Measurements from ENCODE around the gene CLCNKB. TPM values are rescaled to one million over a fixed set of nuclear protein-coding genes. Genes with fewer than 3 reads are reported as not detected.

CLCNKB gene
- total and polyA plus RNA-seq, 5 experiments from 2014 or later: not detected

- Mint-ChIP-seq H3K27ac (no peak overlapping the region), H3K27me3 (peaks cover 0 to 8% (median 0%) of the 10 kb centered on the region in 5 donors), H3K9me3 (no peaks in the 10 kb centered on the region), H3K36me3 (no peaks in the 10 kb centered on the region), H3K4me3 (no peak overlapping the region), H3K4me1 (peaks cover 0 to 16% (median 4%) of the 10 kb centered on the region in 4 donors)
- ATAC-seq: peak; percentile 67 to 72
- DNase-seq: peak; percentile 54 to 86 (median 66)
- POLR2A ChIA-PET: no interaction called here
These were observed 34.5 kb upstream of the CLCNKB start for GRCh38 chr1:16009030-16009460.

- H3K27me3 Mint-ChIP-seq: peaks cover 0 to 8% (median 0%) of the 10 kb centered on the region in 5 donors
- H3K4me3 Mint-ChIP-seq: no peak overlapping the region
- no peak overlapping the region for H3K27ac Mint-ChIP-seq
- peaks cover 0 to 20% (median 4%) of the 10 kb centered on the region in 4 donors for H3K4me1 Mint-ChIP-seq
- POLR2A ChIA-PET: no interaction called here
- no peaks in the 10 kb centered on the region for H3K9me3 Mint-ChIP-seq
- ATAC-seq (no peak), DNase-seq (no peak)
- no peaks in the 10 kb centered on the region for H3K36me3 Mint-ChIP-seq
These were observed 33.9 kb upstream of the CLCNKB start for GRCh38 chr1:16009678-16010077.

GRCh38 chr1:16010837-16011236, 32.7 kb upstream of the CLCNKB start:
- peaks cover 0 to 23% (median 6%) of the 10 kb centered on the region in 4 donors for H3K4me1 Mint-ChIP-seq
- H3K4me3 Mint-ChIP-seq: peak overlapping the region in 1 of 10 donors; percentile 5
- ATAC-seq (no peak), DNase-seq (no peak)
- POLR2A ChIA-PET: no interaction called here
- no peaks in the 10 kb centered on the region for H3K36me3 Mint-ChIP-seq
- no peaks in the 10 kb centered on the region for H3K9me3 Mint-ChIP-seq
- peaks cover 0 to 8% (median 0%) of the 10 kb centered on the region in 5 donors for H3K27me3 Mint-ChIP-seq
- H3K27ac Mint-ChIP-seq: no peak overlapping the region

GRCh38 chr1:16011936-16012589, 31.5 kb upstream of the CLCNKB start:
- POLR2A ChIA-PET: interaction anchor here (0.6 kb wide), 1 partner anchor 66 kb away, joined by 7 read pairs; no protein-coding TSS in a partner anchor
- DNase-seq: no peak
- peak overlapping the region in 8 of 10 donors; percentile 10 to 56 (median 38) for H3K4me3 Mint-ChIP-seq

GRCh38 chr1:16012590-16013219, 30.9 kb upstream of the CLCNKB start:
- Mint-ChIP-seq H3K4me3 (peak overlapping the region in 9 of 10 donors; percentile 10 to 56 (median 33)), H3K4me1 (peaks cover 0 to 14% (median 6%) of the 10 kb centered on the region in 4 donors), H3K27ac (no peak overlapping the region), H3K9me3 (no peaks in the 10 kb centered on the region), H3K36me3 (no peaks in the 10 kb centered on the region), H3K27me3 (peaks cover 0 to 8% (median 0%) of the 10 kb centered on the region in 5 donors)
- POLR2A ChIA-PET: no interaction called here
- ATAC-seq: peak; percentile 44 to 51
- peak in 5 of 10 donors; percentile 15 to 28 (median 17) for DNase-seq

More at GRCh38 chr1:16011936-16012589, 31.5 kb upstream of the CLCNKB start:
- ATAC-seq: no peak
- Mint-ChIP-seq H3K27me3 (peaks cover 0 to 8% (median 0%) of the 10 kb centered on the region in 5 donors), H3K9me3 (no peaks in the 10 kb centered on the region), H3K27ac (no peak overlapping the region), H3K4me1 (peaks cover 0 to 14% (median 6%) of the 10 kb centered on the region in 4 donors), H3K36me3 (no peaks in the 10 kb centered on the region)

- Mint-ChIP-seq H3K36me3 (no peaks in the 10 kb centered on the region), H3K4me1 (peaks cover 0 to 14% (median 6%) of the 10 kb centered on the region in 4 donors), H3K27ac (peak overlapping the region in 1 of 10 donors; percentile 72)
These were observed 30.2 kb upstream of the CLCNKB start for GRCh38 chr1:16013220-16013907.

GRCh38 chr1:16013908-16014258, 29.7 kb upstream of the CLCNKB start:
- POLR2A ChIA-PET: no interaction called here
- DNase-seq: no peak
- no peaks in the 10 kb centered on the region for H3K9me3 Mint-ChIP-seq
- H3K4me3 Mint-ChIP-seq: peak overlapping the region in 2 of 10 donors; percentile 38 to 44
- H3K27me3 Mint-ChIP-seq: peaks cover 0 to 8% (median 0%) of the 10 kb centered on the region in 5 donors
- H3K4me1 Mint-ChIP-seq: peaks cover 0 to 14% (median 6%) of the 10 kb centered on the region in 4 donors
- H3K27ac Mint-ChIP-seq: peak overlapping the region in 2 of 10 donors; percentile 28 to 72
- no peaks in the 10 kb centered on the region for H3K36me3 Mint-ChIP-seq
- no peak for ATAC-seq

More at GRCh38 chr1:16013220-16013907, 30.2 kb upstream of the CLCNKB start:
- Mint-ChIP-seq H3K4me3 (peak overlapping the region in 8 of 10 donors; percentile 4 to 64 (median 41)), H3K27me3 (peaks cover 0 to 8% (median 0%) of the 10 kb centered on the region in 5 donors), H3K9me3 (no peaks in the 10 kb centered on the region)
- POLR2A ChIA-PET: no interaction called here
- peak; percentile 46 to 66 for ATAC-seq
- DNase-seq: peak in 5 of 10 donors; percentile 13 to 71 (median 25)

- Mint-ChIP-seq H3K4me1 (peaks cover 0 to 14% (median 6%) of the 10 kb centered on the region in 4 donors), H3K27me3 (peaks cover 0 to 5% (median 0%) of the 10 kb centered on the region in 5 donors), H3K4me3 (peak overlapping the region in 5 of 10 donors; percentile 18 to 66 (median 44)), H3K27ac (peak overlapping the region in 3 of 10 donors; percentile 7 to 71 (median 52)), H3K9me3 (no peaks in the 10 kb centered on the region), H3K36me3 (no peaks in the 10 kb centered on the region)
- POLR2A ChIA-PET: no interaction called here
- no peak for DNase-seq
- ATAC-seq: no peak
These were observed 28.8 kb upstream of the CLCNKB start for GRCh38 chr1:16014509-16015482.

- ATAC-seq: no peak
- H3K27ac Mint-ChIP-seq: peak overlapping the region in 1 of 10 donors; percentile 62
- POLR2A ChIA-PET: no interaction called here
- no peak overlapping the region for H3K4me3 Mint-ChIP-seq
- H3K9me3 Mint-ChIP-seq: no peaks in the 10 kb centered on the region
- DNase-seq: no peak
- peaks cover 0 to 5% (median 0%) of the 10 kb centered on the region in 5 donors for H3K27me3 Mint-ChIP-seq
- H3K4me1 Mint-ChIP-seq: peaks cover 0 to 14% (median 6%) of the 10 kb centered on the region in 4 donors
- no peaks in the 10 kb centered on the region for H3K36me3 Mint-ChIP-seq
These were observed 28.1 kb upstream of the CLCNKB start for GRCh38 chr1:16015491-16015890.

- Mint-ChIP-seq H3K27me3 (peaks cover 0 to 5% (median 0%) of the 10 kb centered on the region in 5 donors), H3K4me1 (peaks cover 0 to 14% (median 6%) of the 10 kb centered on the region in 4 donors), H3K27ac (peak overlapping the region in 1 of 10 donors; percentile 62), H3K4me3 (no peak overlapping the region), H3K9me3 (no peaks in the 10 kb centered on the region), H3K36me3 (no peaks in the 10 kb centered on the region)
- ATAC-seq: no peak
- no peak for DNase-seq
- POLR2A ChIA-PET: no interaction called here
These were observed 27.4 kb upstream of the CLCNKB start for GRCh38 chr1:16015960-16016901.

- no peak overlapping the region for H3K27ac Mint-ChIP-seq
- H3K4me1 Mint-ChIP-seq: peaks cover 0 to 13% (median 5%) of the 10 kb centered on the region in 4 donors
- H3K9me3 Mint-ChIP-seq: no peaks in the 10 kb centered on the region
- no peak overlapping the region for H3K4me3 Mint-ChIP-seq
- POLR2A ChIA-PET: no interaction called here
- H3K36me3 Mint-ChIP-seq: no peaks in the 10 kb centered on the region
- ATAC-seq: no peak
- no peak for DNase-seq
- H3K27me3 Mint-ChIP-seq: peaks cover 0 to 5% (median 0%) of the 10 kb centered on the region in 5 donors
These were observed 26.5 kb upstream of the CLCNKB start for GRCh38 chr1:16017076-16017460.
